HCT116 (cell line): Measurements from ENCODE around the gene LRRC74B. TPM values are rescaled to one million over a fixed set of nuclear protein-coding genes. Genes with fewer than 3 reads are reported as not detected.

ENCODE experiments used
- ATAC-seq: fragments of 200-7000 bp; cut with Tn5 transposase; 2 replicates; pipeline ENCODE4 v1.9.1; 2020; ENCODE audit warnings: mild to moderate bottlenecking, moderate library complexity
- BruUV-seq: library from RNA; stranded (reverse); fragments of 400-500 nt; replicated peaks from 2 replicates; lab custom pipeline; 2021; lab: Mats Ljungman, UMichigan
- CTCF ChIA-PET: fragments of 300-600 bp; sonication (Branson Sonifier 250); formaldehyde crosslinking; loops from one replicate; lab custom pipeline; 2021; ENCODE audit warnings: antibody characterized with exemption; lab: Charles Lee
- POLR2A ChIA-PET: fragments of 300-600, 350-600 bp; sonication (Branson Sonifier 250); formaldehyde crosslinking; loops from one replicate; lab custom pipeline; 2021; ENCODE audit warnings: antibody characterized with exemption; lab: Charles Lee
- RAD21 ChIA-PET, 2 experiments: fragments of 300-600 bp; sonication (Branson Sonifier 250); formaldehyde crosslinking; loops; one replicate each; lab custom pipeline; 2023; ENCODE audit warnings: low total read pairs in 2 of 2; ENCODE audit not compliant: uncharacterized antibody in 2 of 2, unreplicated experiment in 2 of 2, low non-redundant PET in 1 of 2; lab: Charles Lee
- DNase-seq: peaks from one replicate; pipeline ENCODE4 v3.0.0-alpha.2; 2010; ENCODE audit warnings: low read depth, low spot score
- H2AFZ ChIP-seq: fragments of 200-600 bp; shearing (Covaris generic), sonication (generic); 2 replicates; pipeline ENCODE4 v1.6.1; 2017; ENCODE audit warnings: low read depth, mixed run types, mixed read lengths, antibody characterized with exemption, low read length; ENCODE audit not compliant: poor library complexity, severe bottlenecking
- H3K27ac ChIP-seq: 2 replicates; pipeline ENCODE4 v1.5.1; 2012; ENCODE audit warnings: low read depth, low read length
- H3K27me3 ChIP-seq: fragments of 200-600 bp; sonication (generic); 2 replicates; pipeline ENCODE4 v1.6.1; 2016; ENCODE audit warnings: mixed run types, low read length, mixed read lengths; ENCODE audit not compliant: insufficient read depth
- H3K36me3 ChIP-seq, 2 experiments: fragments of 200-500 bp in 1 of 2; fragments of 200-600 bp in 1 of 2; sonication (Bioruptor generic) in 1 of 2; sonication (generic) in 1 of 2; 2 replicates each; pipeline versions ENCODE4 v1.5.1 to v1.6.1; 2014 to 2016; ENCODE audit warnings: low read length in 2 of 2, inconsistent platforms in 1 of 2, mixed read lengths in 1 of 2, mixed run types in 1 of 2; ENCODE audit not compliant: insufficient read depth in 2 of 2, control insufficient read depth in 1 of 2
- H3K4me1 ChIP-seq, 2 experiments: fragments of 200-600 bp in 1 of 2; sonication (generic) in 1 of 2; 2 replicates each; pipeline versions ENCODE4 v1.5.1 to v1.6.1; 2012 to 2017; ENCODE audit warnings: low read length in 2 of 2, inconsistent platforms in 1 of 2, mild to moderate bottlenecking in 1 of 2, mixed read lengths in 1 of 2, mixed run types in 1 of 2, moderate library complexity in 1 of 2; ENCODE audit not compliant: insufficient read depth in 2 of 2, control insufficient read depth in 1 of 2
- H3K4me2 ChIP-seq: fragments of 200-600 bp; sonication (generic); 2 replicates; pipeline ENCODE4 v1.6.1; 2017; ENCODE audit warnings: mixed run types, low read length, mixed read lengths
- H3K4me3 ChIP-seq, 2 experiments: fragments of 200-600 bp in 1 of 2; sonication (generic) in 1 of 2; replicated peaks in 1 of 2; 2 replicates each; pipeline ENCODE4 v1.5.1; 2011 to 2016; ENCODE audit warnings: low read length in 2 of 2, control low read depth in 1 of 2, low read depth in 1 of 2, mild to moderate bottlenecking in 1 of 2, mixed read lengths in 1 of 2, mixed run types in 1 of 2
- H3K79me2 ChIP-seq: fragments of 200-600 bp; sonication (generic); 2 replicates; pipeline ENCODE4 v1.6.1; 2017; ENCODE audit warnings: mild to moderate bottlenecking, mixed run types, low read length, moderate library complexity, mixed read lengths; ENCODE audit not compliant: insufficient read depth
- H3K9ac ChIP-seq: fragments of 200-600 bp; sonication (generic); 2 replicates; pipeline ENCODE4 v1.6.1; 2016; ENCODE audit warnings: low read length, mixed read lengths
- H3K9me2 ChIP-seq: fragments of 200-600 bp; sonication (generic), shearing (Covaris generic); 2 replicates; pipeline ENCODE4 v1.6.1; 2017; ENCODE audit warnings: mixed run types, mild to moderate bottlenecking, moderate library complexity; ENCODE audit not compliant: insufficient read depth
- H3K9me3 ChIP-seq, 2 experiments: fragments of 200-500 bp in 1 of 2; fragments of 200-600 bp in 1 of 2; sonication (Bioruptor generic) in 1 of 2; sonication (generic) in 1 of 2; 2 replicates each; pipeline ENCODE4 v1.6.1; 2014 to 2017; ENCODE audit warnings: low read length in 2 of 2, mixed read lengths in 2 of 2, inconsistent platforms in 1 of 2, low read depth in 1 of 2, mild to moderate bottlenecking in 1 of 2, mixed run types in 1 of 2, moderate library complexity in 1 of 2; ENCODE audit not compliant: control insufficient read depth in 1 of 2, insufficient read depth in 1 of 2
- H4K20me1 ChIP-seq: fragments of 200-600 bp; sonication (generic), shearing (Covaris generic); 2 replicates; pipeline ENCODE4 v1.6.1; 2017; ENCODE audit warnings: mixed run types, mild to moderate bottlenecking, moderate library complexity; ENCODE audit not compliant: insufficient read depth
- CBX3 ChIP-seq: IDR thresholded peaks from 2 replicates; pipeline ENCODE4 v1.6.1; 2012; ENCODE audit warnings: low read depth
- CEBPB ChIP-seq: IDR thresholded peaks from 2 replicates; pipeline ENCODE4 v1.6.1; 2012; ENCODE audit warnings: low read depth
- EZH2phosphoT487 ChIP-seq: fragments of 200-600 bp; IDR thresholded peaks from 2 replicates; pipeline ENCODE4 v1.6.1; 2018; ENCODE audit warnings: antibody characterized with exemption, borderline replicate concordance
- JUND ChIP-seq: IDR thresholded peaks from 2 replicates; pipeline ENCODE4 v1.6.1; 2012
- ZNF274 ChIP-seq: fragments of 200-500 bp; sonication (Bioruptor generic); IDR thresholded peaks from 2 replicates; pipeline ENCODE4 v1.6.1; 2014; ENCODE audit warnings: mild to moderate bottlenecking, low read depth, low read length, inconsistent platforms
- intact Hi-C: fragments of 100-400 bp; cut with micrococcal nuclease; formaldehyde crosslinking; loops from 2 replicates; pipeline ENCODE4 v1.10.0; 2022
- total RNA-seq: library from RNA; stranded (reverse); gene quantifications from one replicate; pipeline ENCODE4 v1.2.1, GENCODE V29; 2021; ENCODE audit not compliant: unreplicated experiment
- TF ChIP-seq, protein P1 (sequence below): IDR thresholded peaks from 2 replicates; pipeline ENCODE4 v1.6.1; 2012; ENCODE audit warnings: low read depth
- TF ChIP-seq, protein P2 (sequence below): IDR thresholded peaks from 2 replicates; pipeline ENCODE4 v1.6.1; 2012
- TF ChIP-seq, protein P3 (sequence below), 3 experiments: fragments of 200-600 bp in 1 of 3; sonication (generic) in 1 of 3; IDR thresholded peaks in 2 of 3; conservative IDR thresholded peaks in 1 of 3; 2 replicates each; pipeline ENCODE4 v1.5.1; 2012 to 2017; ENCODE audit warnings: low read depth in 2 of 3, low read length in 2 of 3, antibody characterized with exemption in 1 of 3, borderline replicate concordance in 1 of 3, control low read depth in 1 of 3, mild to moderate bottlenecking in 1 of 3, mixed read lengths in 1 of 3, mixed run types in 1 of 3, moderate library complexity in 1 of 3; ENCODE audit not compliant: insufficient read depth in 1 of 3

Gene LRRC74B
- total RNA-seq, 1 experiment from 2014 or later: not detected

DNA sequence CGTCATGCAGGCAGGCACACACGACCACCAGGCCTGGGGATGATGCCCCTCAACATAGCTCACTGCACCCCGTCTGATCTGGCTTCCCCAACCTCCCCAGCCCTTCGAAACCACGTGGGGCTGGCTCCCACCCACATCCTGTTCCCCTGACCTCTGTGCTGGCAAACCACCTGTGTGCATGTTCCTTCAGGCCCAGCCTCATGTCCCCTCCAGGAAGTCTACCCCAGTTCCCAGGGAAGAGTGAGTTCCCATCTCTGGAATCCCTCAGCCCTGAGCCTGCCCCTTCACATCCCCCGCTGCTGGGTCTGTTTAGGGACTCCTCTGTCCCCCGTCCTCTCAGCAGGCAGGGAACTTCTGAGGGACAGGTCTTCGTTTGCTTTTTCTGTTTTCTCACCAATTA is 20.5 kb upstream of the LRRC74B start (continued):
- TF ChIP-seq, protein P1, sequence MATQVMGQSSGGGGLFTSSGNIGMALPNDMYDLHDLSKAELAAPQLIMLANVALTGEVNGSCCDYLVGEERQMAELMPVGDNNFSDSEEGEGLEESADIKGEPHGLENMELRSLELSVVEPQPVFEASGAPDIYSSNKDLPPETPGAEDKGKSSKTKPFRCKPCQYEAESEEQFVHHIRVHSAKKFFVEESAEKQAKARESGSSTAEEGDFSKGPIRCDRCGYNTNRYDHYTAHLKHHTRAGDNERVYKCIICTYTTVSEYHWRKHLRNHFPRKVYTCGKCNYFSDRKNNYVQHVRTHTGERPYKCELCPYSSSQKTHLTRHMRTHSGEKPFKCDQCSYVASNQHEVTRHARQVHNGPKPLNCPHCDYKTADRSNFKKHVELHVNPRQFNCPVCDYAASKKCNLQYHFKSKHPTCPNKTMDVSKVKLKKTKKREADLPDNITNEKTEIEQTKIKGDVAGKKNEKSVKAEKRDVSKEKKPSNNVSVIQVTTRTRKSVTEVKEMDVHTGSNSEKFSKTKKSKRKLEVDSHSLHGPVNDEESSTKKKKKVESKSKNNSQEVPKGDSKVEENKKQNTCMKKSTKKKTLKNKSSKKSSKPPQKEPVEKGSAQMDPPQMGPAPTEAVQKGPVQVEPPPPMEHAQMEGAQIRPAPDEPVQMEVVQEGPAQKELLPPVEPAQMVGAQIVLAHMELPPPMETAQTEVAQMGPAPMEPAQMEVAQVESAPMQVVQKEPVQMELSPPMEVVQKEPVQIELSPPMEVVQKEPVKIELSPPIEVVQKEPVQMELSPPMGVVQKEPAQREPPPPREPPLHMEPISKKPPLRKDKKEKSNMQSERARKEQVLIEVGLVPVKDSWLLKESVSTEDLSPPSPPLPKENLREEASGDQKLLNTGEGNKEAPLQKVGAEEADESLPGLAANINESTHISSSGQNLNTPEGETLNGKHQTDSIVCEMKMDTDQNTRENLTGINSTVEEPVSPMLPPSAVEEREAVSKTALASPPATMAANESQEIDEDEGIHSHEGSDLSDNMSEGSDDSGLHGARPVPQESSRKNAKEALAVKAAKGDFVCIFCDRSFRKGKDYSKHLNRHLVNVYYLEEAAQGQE: no peak
- no peak for TF ChIP-seq CEBPB
- TF ChIP-seq, protein P2, sequence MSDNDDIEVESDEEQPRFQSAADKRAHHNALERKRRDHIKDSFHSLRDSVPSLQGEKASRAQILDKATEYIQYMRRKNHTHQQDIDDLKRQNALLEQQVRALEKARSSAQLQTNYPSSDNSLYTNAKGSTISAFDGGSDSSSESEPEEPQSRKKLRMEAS: no peak
- TF ChIP-seq, protein P3, sequence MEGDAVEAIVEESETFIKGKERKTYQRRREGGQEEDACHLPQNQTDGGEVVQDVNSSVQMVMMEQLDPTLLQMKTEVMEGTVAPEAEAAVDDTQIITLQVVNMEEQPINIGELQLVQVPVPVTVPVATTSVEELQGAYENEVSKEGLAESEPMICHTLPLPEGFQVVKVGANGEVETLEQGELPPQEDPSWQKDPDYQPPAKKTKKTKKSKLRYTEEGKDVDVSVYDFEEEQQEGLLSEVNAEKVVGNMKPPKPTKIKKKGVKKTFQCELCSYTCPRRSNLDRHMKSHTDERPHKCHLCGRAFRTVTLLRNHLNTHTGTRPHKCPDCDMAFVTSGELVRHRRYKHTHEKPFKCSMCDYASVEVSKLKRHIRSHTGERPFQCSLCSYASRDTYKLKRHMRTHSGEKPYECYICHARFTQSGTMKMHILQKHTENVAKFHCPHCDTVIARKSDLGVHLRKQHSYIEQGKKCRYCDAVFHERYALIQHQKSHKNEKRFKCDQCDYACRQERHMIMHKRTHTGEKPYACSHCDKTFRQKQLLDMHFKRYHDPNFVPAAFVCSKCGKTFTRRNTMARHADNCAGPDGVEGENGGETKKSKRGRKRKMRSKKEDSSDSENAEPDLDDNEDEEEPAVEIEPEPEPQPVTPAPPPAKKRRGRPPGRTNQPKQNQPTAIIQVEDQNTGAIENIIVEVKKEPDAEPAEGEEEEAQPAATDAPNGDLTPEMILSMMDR (IDR thresholded peaks at IDR 0.05 in 2 of 3, conservative IDR thresholded peaks at IDR 0.05 in 1 of 3; ENCODE audit: borderline replicate concordance in 1 of 3, insufficient read depth in 1 of 3, low read depth in 2 of 3, low read length in 2 of 3): no peak

DNA sequence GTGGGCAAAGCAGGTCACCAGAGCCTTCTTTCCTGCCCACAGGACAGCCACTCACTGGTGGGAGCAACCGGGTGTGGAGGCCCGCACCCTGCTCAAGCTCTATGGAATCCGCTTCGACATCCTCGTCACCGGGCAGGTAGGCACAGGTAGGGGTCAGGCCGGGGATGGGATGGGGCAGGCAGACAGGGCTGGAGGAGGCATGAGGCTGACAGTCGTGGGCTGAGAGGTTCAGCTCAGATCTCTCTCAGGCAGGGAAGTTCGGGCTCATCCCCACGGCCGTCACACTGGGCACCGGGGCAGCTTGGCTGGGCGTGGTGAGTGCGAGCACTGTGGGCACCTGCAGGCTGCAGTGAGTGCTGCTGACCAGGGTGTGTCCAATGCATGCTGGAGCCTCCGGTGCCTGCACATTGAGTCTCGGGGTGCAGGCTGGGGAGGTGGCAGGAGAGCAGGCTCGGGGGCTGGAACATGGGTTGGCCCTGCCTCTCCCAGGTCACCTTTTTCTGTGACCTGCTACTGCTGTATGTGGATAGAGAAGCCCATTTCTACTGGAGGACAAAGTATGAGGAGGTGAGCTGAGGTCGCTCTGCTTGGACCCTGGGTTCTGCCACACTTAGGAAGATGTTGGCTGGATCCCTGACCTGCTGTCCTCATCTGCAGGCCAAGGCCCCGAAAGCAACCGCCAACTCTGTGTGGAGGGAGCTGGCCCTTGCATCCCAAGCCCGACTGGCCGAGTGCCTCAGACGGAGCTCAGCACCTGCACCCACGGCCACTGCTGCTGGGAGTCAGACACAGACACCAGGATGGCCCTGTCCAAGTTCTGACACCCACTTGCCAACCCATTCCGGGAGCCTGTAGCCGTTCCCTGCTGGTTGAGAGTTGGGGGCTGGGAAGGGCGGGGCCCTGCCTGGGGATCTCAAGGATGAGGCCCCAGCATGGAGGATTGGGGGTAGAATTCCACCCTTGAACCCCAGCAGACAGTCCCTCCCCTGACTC is 19.7 kb upstream of the LRRC74B start:
- Histone ChIP-seq H3K4me2 (no peak overlapping the region), H3K9me3 (no peaks in the 10 kb centered on the region), H3K4me3 (no peak overlapping the region), H3K9me2 (no peaks in the 10 kb centered on the region), H3K27ac (no peak overlapping the region), H3K79me2 (no peaks in the 10 kb centered on the region), H4K20me1 (no peaks in the 10 kb centered on the region), H3K4me1 (no peaks in the 10 kb centered on the region), H3K9ac (no peak overlapping the region), H2AFZ (no peak overlapping the region), H3K27me3 (no peaks in the 10 kb centered on the region), H3K36me3 (no peaks in the 10 kb centered on the region)
- BruUV-seq: no TSS peak
- ChIA-PET CTCF (no interaction called here), RAD21 (no interaction called here), POLR2A (no interaction called here)
- intact Hi-C loops: no loop called here
- DNase-seq (no peak), ATAC-seq (no peak)
- TF ChIP-seq ZNF274 (no peak), CBX3 (no peak), EZH2phosphoT487 (no peak), JUND (no peak)
- TF ChIP-seq, protein P1: no peak
- TF ChIP-seq, protein P3 (IDR thresholded peaks at IDR 0.05 in 2 of 3, conservative IDR thresholded peaks at IDR 0.05 in 1 of 3; ENCODE audit: borderline replicate concordance in 1 of 3, insufficient read depth in 1 of 3, low read depth in 2 of 3, low read length in 2 of 3): no peak
- TF ChIP-seq, protein P2: no peak
